CD14-positive monocyte (primary cell): ENCODE measurements around the gene SULT2A1. TPM values are rescaled to one million over a fixed set of nuclear protein-coding genes. Genes with fewer than 3 reads are reported as not detected.
A peak's percentile ranks its signal among the peaks of the same experiment; 100 is the strongest.

ENCODE experiments used
- DNase-seq, 3 donors: peaks; one replicate each; pipeline ENCODE4 v3.0.0-alpha.2; 2011 to 2022
- H2AFZ ChIP-seq: 2 replicates; pipeline ENCODE4 v1.6.0; 2012; ENCODE audit warnings: mild to moderate bottlenecking, low read depth, low read length, inconsistent platforms; ENCODE audit not compliant: insufficient read depth, poor library complexity, severe bottlenecking
- H3K27ac ChIP-seq, 2 donors: 1 replicate in 1 of 2; 2 replicates in 1 of 2; pipeline ENCODE4 v1.5.1; 2012 to 2013; ENCODE audit warnings: low read length in 2 of 2, control low read depth in 1 of 2, inconsistent platforms in 1 of 2, low read depth in 1 of 2, mild to moderate bottlenecking in 1 of 2
- H3K27me3 ChIP-seq, 2 donors: one replicate each; pipeline versions ENCODE4 v1.6.0 to v1.6.1; 2011 to 2013; ENCODE audit warnings: low read length in 2 of 2; ENCODE audit not compliant: control insufficient read depth in 2 of 2, insufficient read depth in 2 of 2
- H3K36me3 ChIP-seq, 2 donors: replicated peaks in 1 of 2; 1 replicate in 1 of 2; 2 replicates in 1 of 2; pipeline versions ENCODE4 v1.5.1 to v1.6.1; 2012 to 2013; ENCODE audit warnings: low read length in 2 of 2, control low read depth in 1 of 2, inconsistent platforms in 1 of 2, mild to moderate bottlenecking in 1 of 2; ENCODE audit not compliant: insufficient read depth in 2 of 2, control insufficient read depth in 1 of 2
- H3K4me1 ChIP-seq, 2 donors: 1 replicate in 1 of 2; 2 replicates in 1 of 2; pipeline versions ENCODE4 v1.5.1 to v1.6.1; 2012 to 2013; ENCODE audit warnings: low read length in 2 of 2, control low read depth in 1 of 2, inconsistent platforms in 1 of 2, mild to moderate bottlenecking in 1 of 2, moderate library complexity in 1 of 2; ENCODE audit not compliant: insufficient read depth in 2 of 2, control insufficient read depth in 1 of 2
- H3K4me2 ChIP-seq: replicated peaks from 2 replicates; pipeline ENCODE3; 2012; ENCODE audit warnings: low read length, moderate library complexity, mild to moderate bottlenecking; ENCODE audit not compliant: poor library complexity, severe bottlenecking; ENCODE audit errors: extremely low read depth
- H3K4me3 ChIP-seq, 3 experiments: fragments of 200-600 bp in 1 of 3; sonication (generic) in 1 of 3; replicated peaks in 1 of 3; 1 replicate in 2 of 3; 2 replicates in 1 of 3; pipeline ENCODE4 v1.5.1; 2011 to 2013; ENCODE audit warnings: low read length in 3 of 3, mild to moderate bottlenecking in 3 of 3, control low read depth in 2 of 3, low read depth in 2 of 3, inconsistent platforms in 1 of 3, moderate library complexity in 1 of 3
- H3K79me2 ChIP-seq: 2 replicates; pipeline ENCODE4 v1.6.0; 2012; ENCODE audit warnings: mild to moderate bottlenecking, control low read depth, inconsistent platforms, low read length, moderate library complexity; ENCODE audit not compliant: insufficient read depth
- H3K9ac ChIP-seq: 2 replicates; pipeline ENCODE4 v1.6.0; 2017; ENCODE audit warnings: low read length, mild to moderate bottlenecking; ENCODE audit not compliant: insufficient read depth, poor library complexity, severe bottlenecking
- H3K9me3 ChIP-seq, 2 donors: replicated peaks in 1 of 2; 1 replicate in 1 of 2; 2 replicates in 1 of 2; pipeline versions ENCODE4 v1.5.1 to v1.6.1; 2012 to 2013; ENCODE audit warnings: low read length in 2 of 2, control low read depth in 1 of 2; ENCODE audit not compliant: control insufficient read depth in 1 of 2, insufficient read depth in 1 of 2
- H4K20me1 ChIP-seq: 2 replicates; pipeline ENCODE4 v1.6.0; 2012; ENCODE audit warnings: mild to moderate bottlenecking, low read length, control low read depth, moderate library complexity; ENCODE audit not compliant: insufficient read depth
- H3K27ac Mint-ChIP-seq, 7 donors: one replicate each; pipeline ENCODE4 v1.8.0; 2020; ENCODE audit warnings: mild to moderate bottlenecking in 7 of 7, mixed read lengths in 7 of 7, moderate library complexity in 6 of 7, inconsistent platforms in 2 of 7
- H3K27me3 Mint-ChIP-seq, 3 donors: one replicate each; pipeline ENCODE4 v1.8.0; 2021 to 2022; ENCODE audit warnings: low read depth in 3 of 3, mild to moderate bottlenecking in 3 of 3, mixed read lengths in 3 of 3, moderate library complexity in 3 of 3, inconsistent platforms in 1 of 3
- H3K36me3 Mint-ChIP-seq, 2 donors: one replicate each; pipeline ENCODE4 v1.8.0; 2020; ENCODE audit warnings: mixed read lengths in 2 of 2, inconsistent platforms in 1 of 2, mild to moderate bottlenecking in 1 of 2
- H3K4me1 Mint-ChIP-seq: one replicate; pipeline ENCODE4 v1.8.0; 2020; ENCODE audit warnings: mild to moderate bottlenecking, mixed read lengths
- H3K4me3 Mint-ChIP-seq, 2 donors: one replicate each; pipeline ENCODE4 v1.8.0; 2020; ENCODE audit warnings: mild to moderate bottlenecking in 2 of 2, mixed read lengths in 2 of 2, moderate library complexity in 1 of 2
- H3K9me3 Mint-ChIP-seq, 7 donors: one replicate each; pipeline ENCODE4 v1.8.0; 2020 to 2022; ENCODE audit warnings: mixed read lengths in 7 of 7, mild to moderate bottlenecking in 6 of 7, moderate library complexity in 6 of 7, inconsistent platforms in 2 of 7
- CTCF ChIP-seq: fragments of 200-600 bp; IDR thresholded peaks from one replicate; pipeline ENCODE4 v1.8.0; 2022; ENCODE audit warnings: antibody characterized with exemption, mild to moderate bottlenecking
- WGBS: methylation state at CpG from one replicate; pipeline ENCODE4 v1.1.5; 2013; ENCODE audit warnings: missing lambda C conversion rate; ENCODE audit not compliant: insufficient coverage; 5-methylcytosine and 5-hydroxymethylcytosine counted together
- intact Hi-C, 2 donors: fragments of 100-400 bp; cut with micrococcal nuclease; formaldehyde crosslinking; loops; one replicate each; pipeline versions ENCODE4 v1.15.0 to v1.15.1; 2023
- polyA plus RNA-seq, 3 donors: library from polyadenylated mRNA; depleted of rRNA in 1 of 3; unstranded in 2 of 3; stranded (reverse) in 1 of 3; fragments of 300-500 nt in 2 of 3; fragments of >200 nt in 1 of 3; fragmentation: Illumina TruSeq in 2 of 3; gene quantifications; 1 replicate in 2 of 3; 2 replicates in 1 of 3; pipeline ENCODE4 v1.2.3, GENCODE V29; 2012 to 2021

Gene SULT2A1
- polyA plus RNA-seq, 3 donors: not detected

- H3K36me3 Mint-ChIP-seq: no peaks in the 10 kb centered on the region
- no peak overlapping the region for H3K9ac ChIP-seq
- no peak overlapping the region for H3K4me3 ChIP-seq
- no peaks in the 10 kb centered on the region for H4K20me1 ChIP-seq
- H3K79me2 ChIP-seq: no peaks in the 10 kb centered on the region
- WGBS: 50% methylated on average over 2 of the region's 14 CpGs
- peaks cover 0 to 11% of the 10 kb centered on the region in 2 donors for H3K9me3 ChIP-seq
- no peak overlapping the region for H3K27ac ChIP-seq
- intact Hi-C loops: no loop called here
- H3K36me3 ChIP-seq: no peaks in the 10 kb centered on the region
- H3K4me2 ChIP-seq: no peak overlapping the region
- DNase-seq: peak; percentile 23 to 49 (median 36)
- peak overlapping the region; percentile 11 for H2AFZ ChIP-seq
- peaks cover 17 to 27% (median 22%) of the 10 kb centered on the region in 3 donors for H3K27me3 Mint-ChIP-seq
- H3K4me3 Mint-ChIP-seq: no peak overlapping the region
- H3K9me3 Mint-ChIP-seq: peaks cover 7 to 19% (median 12%) of the 10 kb centered on the region in 7 donors
- no peaks in the 10 kb centered on the region for H3K4me1 ChIP-seq
- peak overlapping the region in 1 of 7 donors; percentile 37 for H3K27ac Mint-ChIP-seq
- H3K4me1 Mint-ChIP-seq: peaks cover 2% of the 10 kb centered on the region
- peak; percentile 94 for TF ChIP-seq CTCF
- H3K27me3 ChIP-seq: no peaks in the 10 kb centered on the region
These were observed 22.6 kb downstream of the SULT2A1 start for GRCh38 chr19:47863514-47863936.

DNA sequence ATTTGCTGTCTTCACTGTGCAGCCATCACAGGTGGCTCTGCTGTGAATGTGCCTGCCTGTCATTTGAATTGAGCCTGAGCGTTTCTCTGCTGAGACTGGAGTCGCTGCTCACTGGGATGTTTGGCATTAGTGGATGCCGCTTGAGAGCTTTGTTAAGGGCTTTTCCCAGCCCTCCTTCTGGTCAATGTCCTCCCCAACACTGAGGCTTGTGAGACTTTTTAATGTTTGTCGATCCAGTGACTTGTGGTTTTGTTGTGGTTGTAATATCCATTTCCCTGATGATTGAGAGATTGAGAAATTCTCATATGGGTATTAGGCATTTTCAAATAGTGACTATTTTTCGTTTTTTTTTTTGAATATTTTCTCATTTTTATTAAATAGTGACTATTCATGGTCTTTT lies 24.5 kb downstream of the SULT2A1 start:
- no peak overlapping the region for H3K9ac ChIP-seq
- H3K79me2 ChIP-seq: no peaks in the 10 kb centered on the region
- intact Hi-C loops: no loop called here
- no peaks in the 10 kb centered on the region for H4K20me1 ChIP-seq
- no peak overlapping the region for H2AFZ ChIP-seq
- H3K27ac ChIP-seq: no peak overlapping the region
- H3K4me3 Mint-ChIP-seq: no peak overlapping the region
- H3K27me3 Mint-ChIP-seq: peaks cover 15 to 30% (median 16%) of the 10 kb centered on the region in 3 donors
- no peak overlapping the region for H3K4me2 ChIP-seq
- no peak overlapping the region for H3K27ac Mint-ChIP-seq
- no peaks in the 10 kb centered on the region for H3K36me3 ChIP-seq
- H3K9me3 Mint-ChIP-seq: peaks cover 7 to 19% (median 12%) of the 10 kb centered on the region in 7 donors
- H3K4me1 Mint-ChIP-seq: peaks cover 2% of the 10 kb centered on the region
- no peak for TF ChIP-seq CTCF
- H3K4me3 ChIP-seq: no peak overlapping the region
- H3K27me3 ChIP-seq: no peaks in the 10 kb centered on the region
- peaks cover 0 to 11% of the 10 kb centered on the region in 2 donors for H3K9me3 ChIP-seq
- no peaks in the 10 kb centered on the region for H3K4me1 ChIP-seq
- no peaks in the 10 kb centered on the region for H3K36me3 Mint-ChIP-seq
- no CpG with 5 or more reads among the region's 5 CpGs for WGBS
- DNase-seq: no peak
